Thoracic aorta (tissue), 2 donors: ENCODE data around the gene IL5. TPM values are rescaled to one million over a fixed set of nuclear protein-coding genes. Genes with fewer than 3 reads are reported as not detected.

ENCODE experiments used
- ATAC-seq: fragments of 150-250 bp; one replicate; pipeline ENCODE4 v1.8.0; 2017; ENCODE audit warnings: low read depth; ENCODE audit not compliant: insufficient number of reproducible peaks, low FRiP score
- DNase-seq: peaks from one replicate; pipeline ENCODE4 v3.0.0-alpha.2; 2020; ENCODE audit warnings: low spot score
- H3K27ac ChIP-seq, 2 donors: fragments of 200-600 bp; sonication (generic); 1 replicate in 1 of 2; 2 replicates in 1 of 2; pipeline ENCODE4 v1.5.1; 2016; ENCODE audit warnings: mild to moderate bottlenecking in 2 of 2, moderate library complexity in 2 of 2
- H3K27me3 ChIP-seq: fragments of 200-600 bp; sonication (generic); replicated peaks from 2 replicates; pipeline ENCODE4 v1.6.0; 2016; ENCODE audit warnings: mild to moderate bottlenecking; ENCODE audit not compliant: insufficient read depth
- H3K36me3 ChIP-seq: fragments of 200-600 bp; sonication (generic); one replicate; pipeline ENCODE4 v1.5.1; 2016
- H3K4me1 ChIP-seq, 2 donors: fragments of 200-600 bp; sonication (generic); 1 replicate in 1 of 2; 2 replicates in 1 of 2; pipeline versions ENCODE4 v1.5.1 to v1.6.0; 2016; ENCODE audit warnings: low read depth in 2 of 2, mild to moderate bottlenecking in 1 of 2; ENCODE audit not compliant: control insufficient read depth in 1 of 2
- H3K4me3 ChIP-seq: fragments of 200-600 bp; sonication (generic); 2 replicates; pipeline ENCODE4 v1.5.1; 2016; ENCODE audit warnings: mild to moderate bottlenecking
- H3K9me3 ChIP-seq: fragments of 200-600 bp; sonication (generic); 2 replicates; pipeline ENCODE4 v1.5.1; 2016
- CTCF ChIP-seq: fragments of 200-600 bp; sonication (generic); IDR thresholded peaks from one replicate; pipeline ENCODE4 v1.5.1; 2019; ENCODE audit warnings: antibody characterized with exemption
- total RNA-seq, 2 donors: library from RNA; depleted of rRNA; stranded (reverse); fragments of >200 nt; gene quantifications; one replicate each; pipeline versions ENCODE4 v1.1.0 to v1.2.3, GENCODE V29; 2016

IL5 gene
- total RNA-seq, 2 donors from 2014 or later, result not detected

GRCh38 chr5:132500931-132501628, 42.2 kb downstream of the IL5 start:
- Histone ChIP-seq H3K36me3 (no peaks in the 10 kb centered on the region), H3K9me3 (no peaks in the 10 kb centered on the region), H3K4me3 (no peak overlapping the region), H3K27ac (peak overlapping the region in 1 of 2 donors; percentile 8), H3K4me1 (peaks cover 18 to 38% of the 10 kb centered on the region in 2 donors), H3K27me3 (no peaks in the 10 kb centered on the region)
- peak; percentile 84 for TF ChIP-seq CTCF
- no peak for DNase-seq
- ATAC-seq, result no peak

GRCh38 chr5:132500244-132500930, 42.9 kb downstream of the IL5 start:
- no peak for DNase-seq
- no peak for TF ChIP-seq CTCF
- Histone ChIP-seq H3K27me3 (no peaks in the 10 kb centered on the region), H3K27ac (peak overlapping the region in 1 of 2 donors; percentile 8), H3K36me3 (no peaks in the 10 kb centered on the region), H3K4me3 (no peak overlapping the region), H3K4me1 (peaks cover 14 to 34% of the 10 kb centered on the region in 2 donors), H3K9me3 (no peaks in the 10 kb centered on the region)
- no peak for ATAC-seq

- no peak for TF ChIP-seq CTCF
- H3K36me3 ChIP-seq, result no peaks in the 10 kb centered on the region
- no peaks in the 10 kb centered on the region for H3K9me3 ChIP-seq
- H3K27ac ChIP-seq, result no peak overlapping the region
- peaks cover 18 to 38% of the 10 kb centered on the region in 2 donors for H3K4me1 ChIP-seq
- DNase-seq, result no peak
- no peak for ATAC-seq
- H3K27me3 ChIP-seq, result no peaks in the 10 kb centered on the region
- no peak overlapping the region for H3K4me3 ChIP-seq
Observed at GRCh38 chr5:132499440-132500243, 43.7 kb downstream of the IL5 start.

- TF ChIP-seq CTCF, result no peak
- H3K4me3 ChIP-seq, result no peak overlapping the region
- H3K9me3 ChIP-seq, result no peaks in the 10 kb centered on the region
- H3K27ac ChIP-seq, result peak overlapping the region; percentile 94 to 95
- ATAC-seq, result no peak
- no peaks in the 10 kb centered on the region for H3K36me3 ChIP-seq
- no peaks in the 10 kb centered on the region for H3K27me3 ChIP-seq
- no peak for DNase-seq
- peaks cover 18 to 40% of the 10 kb centered on the region in 2 donors for H3K4me1 ChIP-seq
Observed at GRCh38 chr5:132498686-132499271, 44.5 kb downstream of the IL5 start.
